HFFc6 (cell line): ENCODE measurements around the gene ANKRD36C. TPM values are rescaled to one million over a fixed set of nuclear protein-coding genes. Genes with fewer than 3 reads are reported as not detected.
"Not testable (repeated sequence)": the region's sequence is repeated elsewhere in the genome, so short reads cannot be mapped to it uniquely, and the experiment has no call there.

ENCODE experiments used
- DNase-seq: peaks from one replicate; pipeline ENCODE4 v3.0.0-alpha.2; 2018
- H3K27ac Mint-ChIP-seq: 2 replicates; pipeline ENCODE4 v1.8.0; 2020; ENCODE audit warnings: mild to moderate bottlenecking, mixed read lengths
- H3K27me3 Mint-ChIP-seq: 2 replicates; pipeline ENCODE4 v1.8.0; 2021; ENCODE audit warnings: mild to moderate bottlenecking, moderate library complexity, mixed read lengths; ENCODE audit not compliant: insufficient read depth
- H3K36me3 Mint-ChIP-seq: 2 replicates; pipeline ENCODE4 v1.8.0; 2021; ENCODE audit warnings: low read depth, mixed read lengths
- H3K4me1 Mint-ChIP-seq: 2 replicates; pipeline ENCODE4 v1.8.0; 2020; ENCODE audit warnings: low read depth, mixed read lengths
- H3K4me3 Mint-ChIP-seq: 2 replicates; pipeline ENCODE4 v1.8.0; 2020; ENCODE audit warnings: mild to moderate bottlenecking, moderate library complexity, mixed read lengths
- H3K9me3 Mint-ChIP-seq: 2 replicates; pipeline ENCODE4 v1.8.0; 2020; ENCODE audit warnings: mild to moderate bottlenecking, mixed read lengths
- CTCF ChIP-seq: fragments of 200-600 bp; sonication (generic); IDR thresholded peaks from 2 replicates; pipeline ENCODE4 v1.5.0; 2021; ENCODE audit warnings: antibody characterized with exemption, mild to moderate bottlenecking
- total RNA-seq, 6 experiments: library from RNA; stranded (reverse); fragmentation: NEBNext Ultra II Directional; extraction: Animal tissue kit (Norgen Biotek cat#: 25700); gene quantifications; 2 replicates in 1 of 6; 3 replicates in 5 of 6; pipeline ENCODE4 v1.2.3, GENCODE V29; 2021

Gene ANKRD36C
- total RNA-seq, 6 experiments from 2014 or later: 5.9 to 8.9 (median 7.0) TPM

GRCh38 chr2:95799892-95800291, 191.7 kb downstream of the ANKRD36C start:
- Mint-ChIP-seq H3K36me3 (peaks cover 5% of the 10 kb centered on the region), H3K27ac (no peak overlapping the region), H3K9me3 (peaks cover 6% of the 10 kb centered on the region; the same call in 1 of the 2 replicates), H3K4me1 (no peaks in the 10 kb centered on the region), H3K27me3 (no peaks in the 10 kb centered on the region), H3K4me3 (no peak overlapping the region)
- no peak for DNase-seq
- TF ChIP-seq CTCF: no peak

GRCh38 chr2:95799147-95799889, 192.3 kb downstream of the ANKRD36C start:
- not testable (repeated sequence) for H3K27ac Mint-ChIP-seq, DNase-seq, H3K9me3 Mint-ChIP-seq, H3K27me3 Mint-ChIP-seq, H3K4me3 Mint-ChIP-seq, H3K4me1 Mint-ChIP-seq, H3K36me3 Mint-ChIP-seq

- H3K9me3 Mint-ChIP-seq, H3K36me3 Mint-ChIP-seq, H3K4me3 Mint-ChIP-seq, H3K4me1 Mint-ChIP-seq, H3K27me3 Mint-ChIP-seq, DNase-seq, H3K27ac Mint-ChIP-seq: not testable (repeated sequence)
Observed at GRCh38 chr2:95796249-95797099, 195.2 kb downstream of the ANKRD36C start.

GRCh38 chr2:95793970-95794369, 197.7 kb downstream of the ANKRD36C start:
- not testable (repeated sequence) for H3K9me3 Mint-ChIP-seq, H3K36me3 Mint-ChIP-seq

GRCh38 chr2:95790180-95790579, 201.4 kb downstream of the ANKRD36C start:
- H3K27me3 Mint-ChIP-seq, H3K9me3 Mint-ChIP-seq, H3K36me3 Mint-ChIP-seq, H3K4me1 Mint-ChIP-seq, DNase-seq, H3K4me3 Mint-ChIP-seq, H3K27ac Mint-ChIP-seq: not testable (repeated sequence)

More at GRCh38 chr2:95793970-95794369, 197.7 kb downstream of the ANKRD36C start:
- not testable (repeated sequence) for H3K4me1 Mint-ChIP-seq, H3K27me3 Mint-ChIP-seq, DNase-seq, H3K4me3 Mint-ChIP-seq, H3K27ac Mint-ChIP-seq

- not testable (repeated sequence) for H3K27ac Mint-ChIP-seq, H3K4me3 Mint-ChIP-seq, DNase-seq, H3K4me1 Mint-ChIP-seq, H3K36me3 Mint-ChIP-seq, H3K9me3 Mint-ChIP-seq, H3K27me3 Mint-ChIP-seq
Observed at GRCh38 chr2:95789385-95789784, 202.2 kb downstream of the ANKRD36C start.

- H3K27me3 Mint-ChIP-seq, H3K9me3 Mint-ChIP-seq, H3K4me3 Mint-ChIP-seq, H3K36me3 Mint-ChIP-seq, DNase-seq, H3K4me1 Mint-ChIP-seq, H3K27ac Mint-ChIP-seq: not testable (repeated sequence)
Observed at GRCh38 chr2:95788642-95789041, 203.0 kb downstream of the ANKRD36C start.

Other genes with a start within 250 kb of the ANKRD36C start
- gene GPAT2, start 43.1 kb upstream of the ANKRD36C start, total RNA-seq: 10 to 100 TPM in 4 of 6 experiments, 1 to 10 TPM in 2; 3.1 to 44.6 (median 37.8) TPM
- gene ADRA2B, start 124.7 kb upstream of the ANKRD36C start, total RNA-seq: not detected
- under 1 TPM in 3 of 6 experiments, not detected in 3; 0.25 to 0.39 (median 0.31) TPM for gene ASTL, start 146.7 kb upstream of the ANKRD36C start, total RNA-seq
- 10 to 100 TPM; 10.1 to 17.9 (median 11.5) TPM for gene DUSP2, start 153.6 kb upstream of the ANKRD36C start, total RNA-seq
- 100 to 1,000 TPM; 167 to 195 (median 180) TPM for gene STARD7, start 217.0 kb upstream of the ANKRD36C start, total RNA-seq